GM23338 (cell line): ENCODE measurements around the gene PNPLA1.

Experiments
- CREB1 ChIP-seq: fragments of 250-450 bp; sonication (Bioruptor Pico); IDR thresholded peaks from 2 replicates; pipeline ENCODE4 v1.5.0; 2020; ENCODE audit warnings: low read depth, mild to moderate bottlenecking, moderate library complexity
- CTCF ChIP-seq, 2 experiments: fragments of 200-600 bp in 1 of 2; sonication (generic) in 1 of 2; conservative IDR thresholded peaks; 2 replicates each; pipeline versions ENCODE4 v1.5.1 to v1.6.1; 2016 to 2017; ENCODE audit warnings: antibody characterized with exemption in 2 of 2, low read depth in 2 of 2, mild to moderate bottlenecking in 2 of 2, moderate library complexity in 1 of 2
- ETS1 ChIP-seq: IDR thresholded peaks from 2 replicates; pipeline ENCODE4 v1.6.1; 2016; ENCODE audit warnings: antibody characterized with exemption
- EZH2 ChIP-seq: fragments of 200-600 bp; sonication (generic); IDR thresholded peaks from one replicate; pipeline ENCODE4 v1.8.0; 2017; ENCODE audit warnings: antibody characterized with exemption, mild to moderate bottlenecking, low read depth; ENCODE audit not compliant: unreplicated experiment
- EZH2phosphoT487 ChIP-seq: fragments of 200-600 bp; sonication (generic); IDR thresholded peaks from one replicate; pipeline ENCODE4 v1.8.1; 2018; ENCODE audit warnings: antibody characterized with exemption; ENCODE audit not compliant: unreplicated experiment
- JUNB ChIP-seq: IDR thresholded peaks from one replicate; pipeline ENCODE4 v1.6.1; 2016; ENCODE audit warnings: antibody characterized with exemption; ENCODE audit not compliant: unreplicated experiment
- NANOG ChIP-seq: IDR thresholded peaks from 2 replicates; pipeline ENCODE4 v1.6.1; 2016; ENCODE audit warnings: antibody characterized with exemption, borderline replicate concordance
- POLR2AphosphoS5 ChIP-seq: IDR thresholded peaks from 2 replicates; pipeline ENCODE4 v1.6.1; 2016; ENCODE audit warnings: antibody characterized with exemption, low read depth
- REST ChIP-seq: IDR thresholded peaks from one replicate; pipeline ENCODE4 v1.6.1; 2018; ENCODE audit warnings: antibody characterized with exemption; ENCODE audit not compliant: unreplicated experiment
- STAT1 ChIP-seq: IDR thresholded peaks from one replicate; pipeline ENCODE4 v1.6.1; 2016; ENCODE audit warnings: antibody characterized with exemption; ENCODE audit not compliant: unreplicated experiment
- ZNF114 ChIP-seq: fragments of 250-450 bp; sonication (Bioruptor Pico); IDR thresholded peaks from 2 replicates; pipeline ENCODE4 v1.5.0; 2020; ENCODE audit warnings: mild to moderate bottlenecking, moderate library complexity
- ZNF331 ChIP-seq: fragments of 250-450 bp; sonication (Bioruptor Pico); IDR thresholded peaks from 2 replicates; pipeline ENCODE4 v1.5.0; 2020; ENCODE audit warnings: low read depth, mild to moderate bottlenecking, moderate library complexity
- ZNF462 ChIP-seq: fragments of 250-450 bp; sonication (Bioruptor Pico); IDR thresholded peaks from 2 replicates; pipeline ENCODE4 v1.5.0; 2020; ENCODE audit warnings: mild to moderate bottlenecking, moderate library complexity

GRCh38 chr6:36276581-36277536 is 7.0 kb downstream of the PNPLA1 start:
- TF ChIP-seq CTCF (conservative IDR thresholded peaks at IDR 0.05; ENCODE audit: low read depth in 2 of 2) (no peak), REST (no peak), ETS1 (no peak), EZH2 (no peak), JUNB (no peak), POLR2AphosphoS5 (no peak), EZH2phosphoT487 (no peak), ZNF114 (CRISPR knock-in tag) (no peak), CREB1 (CRISPR knock-in tag) (no peak), NANOG (no peak), ZNF462 (no peak), ZNF331 (CRISPR knock-in tag) (no peak), STAT1 (no peak)
